Keratinocyte (primary cell): Measurements from ENCODE around the gene CLRN2.

ENCODE experiments used
- CTCF ChIP-seq, 3 experiments: IDR thresholded peaks in 1 of 3; conservative IDR thresholded peaks in 1 of 3; optimal IDR thresholded peaks in 1 of 3; 2 replicates in 2 of 3; 3 replicates in 1 of 3; pipeline versions ENCODE3 to v1.5.1; 2011; ENCODE audit warnings: low read length in 3 of 3, mild to moderate bottlenecking in 3 of 3, moderate library complexity in 2 of 3, control low read depth in 1 of 3, inconsistent platforms in 1 of 3; ENCODE audit not compliant: insufficient read depth in 2 of 3; ENCODE audit errors: extremely low read depth in 1 of 3
- EZH2 ChIP-seq: IDR thresholded peaks from one replicate; pipeline ENCODE4 v1.6.1; 2012; ENCODE audit warnings: inconsistent platforms, mild to moderate bottlenecking, low read length, moderate library complexity

GRCh38 chr4:17468619-17469221, 46.2 kb upstream of the CLRN2 start:
- TF ChIP-seq CTCF (optimal IDR thresholded peaks at IDR 0.05 in 1 of 3, IDR thresholded peaks at IDR 0.05 in 1 of 3, conservative IDR thresholded peaks at IDR 0.05 in 1 of 3; ENCODE audit: extremely low read depth in 1 of 3, insufficient read depth in 2 of 3, low read length in 3 of 3) (peak in 2 of 3 experiments; percentile 28 to 37), EZH2 (no peak)
